ENCODE measurements around the gene RASSF7. TPM values are rescaled to one million over a fixed set of nuclear protein-coding genes. Genes with fewer than 3 reads are reported as not detected.

RASSF7 gene
- total RNA-seq, 2 experiments from 2014 or later, result 14.1 to 15.7 TPM

DNA sequence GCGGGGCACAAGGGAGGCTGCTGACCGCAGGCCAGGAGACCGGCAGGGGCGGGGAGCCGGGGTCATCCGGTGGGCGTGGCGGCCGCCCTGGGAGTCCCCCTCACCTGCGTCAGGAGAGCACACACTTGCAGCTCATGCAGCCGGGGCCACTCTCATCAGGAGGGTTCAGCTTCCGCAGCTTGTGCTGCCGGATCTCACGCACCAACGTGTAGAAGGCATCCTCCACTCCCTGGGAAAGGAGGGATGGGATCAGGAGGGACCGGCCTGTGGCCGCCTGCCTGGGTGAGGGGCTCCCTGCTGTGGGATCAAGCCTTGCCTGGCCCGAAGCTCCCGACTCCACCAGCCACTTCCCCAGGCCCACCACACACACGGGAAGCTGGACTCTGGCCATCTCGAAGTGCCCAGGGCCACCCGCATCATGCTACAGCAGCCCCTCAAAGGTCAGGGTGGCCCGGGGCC lies 28.2 kb upstream of the RASSF7 start:
- ATAC-seq (ENCODE audit: poor library complexity) (no peak), DNase-seq (peak in 1 of 14 experiments; percentile 42)
- intact Hi-C loops (cut with DNase I, micrococcal nuclease), result no loop called here
- H3K4me1 Mint-ChIP-seq (ENCODE audit: low read depth), result peaks cover 10% of the 10 kb centered on the region
- no peaks in the 10 kb centered on the region for H3K9me3 Mint-ChIP-seq
- Histone ChIP-seq H3K27me3 (ENCODE audit: control insufficient read depth in 1 of 2, insufficient read depth in 2 of 2, low read length in 2 of 2) (no peaks in the 10 kb centered on the region), H3K4me1 (ENCODE audit: insufficient read depth, low read length) (peaks cover 33% of the 10 kb centered on the region), H3K4me3 (ENCODE audit: low read length) (no peak overlapping the region), H3K36me3 (ENCODE audit: insufficient read depth, low read length) (peaks cover 26% of the 10 kb centered on the region), H3K9me3 (ENCODE audit: control insufficient read depth in 1 of 2, insufficient read depth in 1 of 2, low read length in 2 of 2) (no peaks in the 10 kb centered on the region), H3K27ac (ENCODE audit: low read depth in 1 of 2, low read length in 2 of 2) (no peak overlapping the region)
- peaks cover 13% of the 10 kb centered on the region for H3K36me3 Mint-ChIP-seq (ENCODE audit: low read depth)
- TF ChIP-seq, protein P1, sequence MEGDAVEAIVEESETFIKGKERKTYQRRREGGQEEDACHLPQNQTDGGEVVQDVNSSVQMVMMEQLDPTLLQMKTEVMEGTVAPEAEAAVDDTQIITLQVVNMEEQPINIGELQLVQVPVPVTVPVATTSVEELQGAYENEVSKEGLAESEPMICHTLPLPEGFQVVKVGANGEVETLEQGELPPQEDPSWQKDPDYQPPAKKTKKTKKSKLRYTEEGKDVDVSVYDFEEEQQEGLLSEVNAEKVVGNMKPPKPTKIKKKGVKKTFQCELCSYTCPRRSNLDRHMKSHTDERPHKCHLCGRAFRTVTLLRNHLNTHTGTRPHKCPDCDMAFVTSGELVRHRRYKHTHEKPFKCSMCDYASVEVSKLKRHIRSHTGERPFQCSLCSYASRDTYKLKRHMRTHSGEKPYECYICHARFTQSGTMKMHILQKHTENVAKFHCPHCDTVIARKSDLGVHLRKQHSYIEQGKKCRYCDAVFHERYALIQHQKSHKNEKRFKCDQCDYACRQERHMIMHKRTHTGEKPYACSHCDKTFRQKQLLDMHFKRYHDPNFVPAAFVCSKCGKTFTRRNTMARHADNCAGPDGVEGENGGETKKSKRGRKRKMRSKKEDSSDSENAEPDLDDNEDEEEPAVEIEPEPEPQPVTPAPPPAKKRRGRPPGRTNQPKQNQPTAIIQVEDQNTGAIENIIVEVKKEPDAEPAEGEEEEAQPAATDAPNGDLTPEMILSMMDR (IDR thresholded peaks at IDR 0.05), result no peak
- ChIA-PET POLR2A (no interaction called here), CTCF (no interaction called here)
- no peak overlapping the region for H3K27ac Mint-ChIP-seq
- no peaks in the 10 kb centered on the region for H3K27me3 Mint-ChIP-seq
- peak overlapping the region; percentile 66 for H3K4me3 Mint-ChIP-seq

DNA sequence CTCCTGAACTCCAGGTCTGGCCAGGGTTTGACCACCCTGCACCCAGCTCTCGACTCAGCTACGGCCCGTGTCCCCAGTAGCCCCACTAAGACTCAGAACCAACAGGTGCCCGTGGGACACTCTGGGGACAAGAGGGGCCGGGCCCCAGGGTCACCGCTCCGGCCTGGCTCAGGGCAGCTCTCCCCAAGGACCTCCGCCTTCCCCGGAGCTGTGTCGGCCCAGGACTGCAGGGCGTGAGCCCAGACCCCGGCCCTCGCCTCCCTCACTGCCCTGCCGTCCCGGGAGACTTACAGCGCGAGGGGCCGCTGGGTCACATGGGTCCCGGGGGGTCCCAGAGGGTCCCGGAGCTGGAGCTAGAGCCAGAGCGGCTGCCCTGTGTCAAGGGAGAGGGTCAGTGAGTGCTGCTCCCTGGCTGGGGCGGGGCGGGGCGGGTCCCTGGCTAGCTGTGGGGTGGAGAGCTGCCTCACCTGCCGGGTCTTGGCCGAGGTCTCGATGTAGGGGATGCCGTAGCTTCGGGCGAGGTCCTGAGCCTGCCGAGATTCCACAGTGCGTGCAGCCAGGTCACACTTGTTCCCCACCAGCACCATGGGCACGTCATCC lies 27.7 kb upstream of the RASSF7 start:
- no peaks in the 10 kb centered on the region for H3K27me3 ChIP-seq (ENCODE audit: control insufficient read depth in 1 of 2, insufficient read depth in 2 of 2, low read length in 2 of 2)
- no peak overlapping the region for H3K27ac ChIP-seq (ENCODE audit: low read depth in 1 of 2, low read length in 2 of 2)
- DNase-seq (peak in 1 of 14 experiments; percentile 50), ATAC-seq (ENCODE audit: poor library complexity) (no peak)
- Mint-ChIP-seq H3K9me3 (no peaks in the 10 kb centered on the region), H3K4me1 (ENCODE audit: low read depth) (peaks cover 15% of the 10 kb centered on the region), H3K27me3 (no peaks in the 10 kb centered on the region), H3K36me3 (ENCODE audit: low read depth) (peaks cover 13% of the 10 kb centered on the region), H3K4me3 (peak overlapping the region; percentile 42), H3K27ac (no peak overlapping the region)
- peaks cover 38% of the 10 kb centered on the region for H3K4me1 ChIP-seq (ENCODE audit: insufficient read depth, low read length)
- POLR2A ChIA-PET, result interaction anchor here (1.6 kb wide), 1 partner anchor 14 kb away, joined by 3 read pairs; no protein-coding TSS in a partner anchor
- H3K36me3 ChIP-seq (ENCODE audit: insufficient read depth, low read length), result peaks cover 26% of the 10 kb centered on the region
- TF ChIP-seq, protein P1 (IDR thresholded peaks at IDR 0.05), result no peak
- CTCF ChIA-PET, result no interaction called here
- no peaks in the 10 kb centered on the region for H3K9me3 ChIP-seq (ENCODE audit: control insufficient read depth in 1 of 2, insufficient read depth in 1 of 2, low read length in 2 of 2)
- no peak overlapping the region for H3K4me3 ChIP-seq (ENCODE audit: low read length)
- intact Hi-C loops (cut with DNase I, micrococcal nuclease), result no loop called here

DNA sequence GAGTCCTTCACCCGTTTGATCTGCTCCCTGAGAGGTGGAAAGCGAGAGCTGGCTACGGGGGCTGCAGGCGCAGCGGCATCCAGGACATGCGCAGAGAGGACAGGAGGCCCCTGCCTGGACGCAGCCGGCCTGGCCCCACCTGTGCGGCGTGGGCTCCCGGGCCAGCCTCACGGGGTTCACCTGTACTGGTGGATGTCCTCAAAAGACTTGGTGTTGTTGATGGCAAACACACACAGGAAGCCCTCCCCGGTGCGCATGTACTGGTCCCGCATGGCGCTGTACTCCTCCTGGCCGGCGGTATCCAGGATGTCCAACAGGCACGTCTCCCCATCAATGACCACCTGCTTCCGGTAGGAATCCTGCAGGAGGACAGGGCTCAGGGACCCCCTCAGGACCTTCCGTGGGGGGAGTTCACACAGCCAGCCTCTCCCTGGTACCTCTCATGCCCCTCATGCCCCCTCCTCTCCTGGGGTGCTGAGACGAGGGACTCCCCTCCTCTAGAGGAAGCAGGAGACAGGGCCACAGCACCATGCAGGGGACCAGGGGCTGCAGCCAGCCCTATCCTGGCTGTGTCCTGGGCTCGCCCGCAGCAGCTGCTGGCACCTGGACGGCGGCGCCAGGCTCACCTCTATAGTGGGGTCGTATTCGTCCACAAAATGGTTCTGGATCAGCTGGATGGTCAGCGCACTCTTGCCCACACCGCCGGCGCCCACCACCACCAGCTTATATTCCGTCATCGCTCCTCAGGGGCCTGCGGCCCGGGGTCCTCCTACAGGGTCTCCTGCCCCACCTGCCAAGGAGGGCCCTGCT lies 27.0 kb upstream of the RASSF7 start:
- TF ChIP-seq, protein P1 (IDR thresholded peaks at IDR 0.05), result no peak
- H3K27me3 ChIP-seq (ENCODE audit: control insufficient read depth in 1 of 2, insufficient read depth in 2 of 2, low read length in 2 of 2), result no peaks in the 10 kb centered on the region
- H3K4me3 ChIP-seq (ENCODE audit: low read length), result peak overlapping the region; percentile 71
- no peaks in the 10 kb centered on the region for H3K9me3 ChIP-seq (ENCODE audit: control insufficient read depth in 1 of 2, insufficient read depth in 1 of 2, low read length in 2 of 2)
- ChIA-PET POLR2A (interaction anchor here (1.6 kb wide), 1 partner anchor 15 kb away, joined by 3 read pairs; no protein-coding TSS in a partner anchor), CTCF (no interaction called here)
- H3K4me3 Mint-ChIP-seq, result peak overlapping the region; percentile 54
- H3K36me3 ChIP-seq (ENCODE audit: insufficient read depth, low read length), result peaks cover 26% of the 10 kb centered on the region
- no peak overlapping the region for H3K27ac Mint-ChIP-seq
- peaks cover 16% of the 10 kb centered on the region for H3K4me1 Mint-ChIP-seq (ENCODE audit: low read depth)
- no peaks in the 10 kb centered on the region for H3K27me3 Mint-ChIP-seq
- ATAC-seq (ENCODE audit: poor library complexity), result no peak
- peaks cover 13% of the 10 kb centered on the region for H3K36me3 Mint-ChIP-seq (ENCODE audit: low read depth)
- peak in 2 of 14 experiments; percentile 32 to 45 for DNase-seq
- intact Hi-C loops (cut with DNase I, micrococcal nuclease), result no loop called here
- H3K9me3 Mint-ChIP-seq, result no peaks in the 10 kb centered on the region
- H3K4me1 ChIP-seq (ENCODE audit: insufficient read depth, low read length), result peaks cover 44% of the 10 kb centered on the region
- H3K27ac ChIP-seq (ENCODE audit: low read depth in 1 of 2, low read length in 2 of 2), result no peak overlapping the region

Data from CD4-positive, alpha-beta T cell (primary cell).